Kidney (tissue), 14 donors: ENCODE data around the gene FBF1. TPM values are rescaled to one million over a fixed set of nuclear protein-coding genes. Genes with fewer than 3 reads are reported as not detected.

Source experiments
- DNase-seq, 5 donors: peaks; one replicate each; pipeline ENCODE4 v3.0.0-alpha.2; 2013 to 2020
- FAIRE-seq: peaks from 2 replicates; lab custom pipeline; 2012; peaks lifted over from hg19 to GRCh38; lab: Jason Lieb, UNC
- H3K27ac ChIP-seq, 2 donors: one replicate each; pipeline ENCODE4 v1.7.0; 2013; ENCODE audit warnings: low read depth in 2 of 2, low read length in 2 of 2, inconsistent platforms in 1 of 2
- H3K27me3 ChIP-seq: one replicate; pipeline ENCODE4 v1.7.1; 2013; ENCODE audit warnings: low read length, inconsistent platforms; ENCODE audit not compliant: control insufficient read depth, insufficient read depth
- H3K36me3 ChIP-seq, 3 donors: one replicate each; pipeline versions ENCODE4 v1.7.0 to v1.7.1; 2013; ENCODE audit warnings: low read length in 3 of 3, control low read depth in 1 of 3, inconsistent platforms in 1 of 3; ENCODE audit not compliant: insufficient read depth in 3 of 3, control insufficient read depth in 2 of 3
- H3K4me1 ChIP-seq, 3 donors: one replicate each; pipeline versions ENCODE4 v1.7.0 to v1.7.1; 2013; ENCODE audit warnings: low read length in 3 of 3, inconsistent platforms in 1 of 3, low read depth in 1 of 3; ENCODE audit not compliant: control insufficient read depth in 2 of 3, insufficient read depth in 2 of 3
- H3K4me3 ChIP-seq, 3 donors: one replicate each; pipeline versions ENCODE4 v1.7.0 to v1.8.1; 2013; ENCODE audit warnings: low read length in 3 of 3, control low read depth in 1 of 3, inconsistent platforms in 1 of 3
- H3K9ac ChIP-seq, 3 donors: one replicate each; pipeline versions ENCODE4 v1.7.0 to v1.7.1; 2013; ENCODE audit warnings: low read length in 3 of 3, control low read depth in 1 of 3, inconsistent platforms in 1 of 3
- H3K9me3 ChIP-seq, 3 donors: one replicate each; pipeline versions ENCODE4 v1.7.0 to v1.7.1; 2013; ENCODE audit warnings: low read length in 3 of 3, control low read depth in 1 of 3, inconsistent platforms in 1 of 3; ENCODE audit not compliant: control insufficient read depth in 2 of 3, insufficient read depth in 1 of 3
- CTCF ChIP-seq: IDR thresholded peaks from 3 replicates; pipeline ENCODE4 v1.5.1; 2012; ENCODE audit warnings: mild to moderate bottlenecking, moderate library complexity, borderline replicate concordance; ENCODE audit not compliant: insufficient read depth; ENCODE audit errors: extremely low read depth
- intact Hi-C: fragments of 100-400 bp; cut with DNase I; formaldehyde crosslinking; loops from one replicate; pipeline ENCODE4 v1.11.1; 2022
- polyA plus RNA-seq: library from polyadenylated mRNA; stranded (reverse); fragments of 350-450 nt; fragmentation: Illumina TruSeq; extraction: RNeasy Lipid Tissue Mini Kit (QIAGEN cat#74804); gene quantifications from one replicate; pipeline ENCODE4 v1.2.3, GENCODE V29; 2014; ENCODE audit warnings: low read depth, low replicate concordance; ENCODE audit not compliant: insufficient read depth
- total RNA-seq: library from RNA; stranded (reverse); fragmentation: NEBNext Ultra II Directional; extraction: Animal tissue kit (Norgen Biotek cat#: 25700); gene quantifications from one replicate; pipeline ENCODE4 v1.2.1, GENCODE V29; 2021
- donor health status: control.
- donor health status: control.
- donor health status: control.
- donor health status: control.
- donor health status: control.
- donor health status: DM: yes; HTN: yes; CAD: no.
- donor health status: Normal renal cell carcinoma (clear cell type).

The FBF1 gene
- total and polyA plus RNA-seq, 2 donors from 2014 or later, result 5.7 to 11.5 TPM

- H3K9ac ChIP-seq, result peak overlapping the region in 2 of 3 donors; percentile 28 to 65
- H3K36me3 ChIP-seq, result peaks cover 0 to 20% (median 6%) of the 10 kb centered on the region in 3 donors
- H3K4me1 ChIP-seq, result peaks cover 0 to 20% (median 9%) of the 10 kb centered on the region in 3 donors
- no peaks in the 10 kb centered on the region for H3K27me3 ChIP-seq
- intact Hi-C loops, result no loop called here
- no peak overlapping the region for H3K27ac ChIP-seq
- DNase-seq, result peak in 2 of 5 donors; percentile 16 to 76
- no peak for TF ChIP-seq CTCF
- no peaks in the 10 kb centered on the region for H3K9me3 ChIP-seq
- no peak for FAIRE-seq
- H3K4me3 ChIP-seq, result peak overlapping the region; percentile 16 to 62 (median 60)
Measured at GRCh38 chr17:75895370-75896155, 45.3 kb downstream of the FBF1 start.

- Histone ChIP-seq H3K27ac (no peak overlapping the region), H3K36me3 (peaks cover 0 to 9% (median 6%) of the 10 kb centered on the region in 3 donors), H3K9ac (no peak overlapping the region), H3K4me1 (peaks cover 0 to 20% (median 9%) of the 10 kb centered on the region in 3 donors), H3K4me3 (no peak overlapping the region), H3K9me3 (no peaks in the 10 kb centered on the region), H3K27me3 (no peaks in the 10 kb centered on the region)
- intact Hi-C loops, result no loop called here
- DNase-seq (peak in 1 of 5 donors; percentile 76), FAIRE-seq (no peak)
- TF ChIP-seq CTCF, result no peak
Measured at GRCh38 chr17:75894049-75894733, 46.7 kb downstream of the FBF1 start.

GRCh38 chr17:75893305-75894048 lies 47.4 kb downstream of the FBF1 start:
- Histone ChIP-seq H3K4me3 (no peak overlapping the region), H3K27me3 (no peaks in the 10 kb centered on the region), H3K9ac (no peak overlapping the region), H3K9me3 (no peaks in the 10 kb centered on the region), H3K27ac (no peak overlapping the region), H3K4me1 (peaks cover 0 to 20% (median 9%) of the 10 kb centered on the region in 3 donors), H3K36me3 (peaks cover 0 to 5% (median 4%) of the 10 kb centered on the region in 3 donors)
- DNase-seq, result no peak
- TF ChIP-seq CTCF, result no peak
- FAIRE-seq, result no peak
- intact Hi-C loops, result no loop called here
